OCI-LY1 (cell line): ENCODE results near the gene TERB1.

Experiments
- H2AFZ ChIP-seq: fragments of 200-600 bp; sonication (generic), shearing (Covaris generic); 2 replicates; pipeline ENCODE4 v1.6.0; 2014; ENCODE audit warnings: antibody characterized with exemption, mild to moderate bottlenecking, low read length
- H3F3A ChIP-seq: fragments of 200-600 bp; sonication (generic), shearing (Covaris generic); 2 replicates; pipeline ENCODE4 v1.6.0; 2014; ENCODE audit warnings: mild to moderate bottlenecking, antibody characterized with exemption, low read length, moderate library complexity; ENCODE audit not compliant: insufficient read depth
- H3K27ac ChIP-seq: fragments of 200-600 bp; sonication (generic); 2 replicates; pipeline ENCODE4 v1.5.1; 2014; ENCODE audit warnings: low read length, mixed run types, mild to moderate bottlenecking, low read depth; ENCODE audit not compliant: poor library complexity, severe bottlenecking
- H3K27me3 ChIP-seq: fragments of 200-600 bp; sonication (generic); 2 replicates; pipeline ENCODE4 v1.6.0; 2014; ENCODE audit warnings: antibody characterized with exemption, mild to moderate bottlenecking, low read length, moderate library complexity; ENCODE audit not compliant: insufficient read depth
- H3K36me3 ChIP-seq: fragments of 200-600 bp; sonication (generic); 2 replicates; pipeline ENCODE4 v1.6.1; 2014; ENCODE audit warnings: mild to moderate bottlenecking, antibody characterized with exemption, low read length, moderate library complexity, mixed read lengths; ENCODE audit not compliant: insufficient read depth
- H3K4me1 ChIP-seq: fragments of 200-600 bp; sonication (generic); 2 replicates; pipeline ENCODE4 v1.5.1; 2014; ENCODE audit warnings: mild to moderate bottlenecking, low read length, moderate library complexity; ENCODE audit not compliant: insufficient read depth, severe bottlenecking
- H3K4me2 ChIP-seq: fragments of 200-600 bp; sonication (generic), shearing (Covaris generic); 2 replicates; pipeline ENCODE4 v1.6.1; 2014; ENCODE audit warnings: low read length
- H3K4me3 ChIP-seq: fragments of 200-600 bp; sonication (generic); 2 replicates; pipeline ENCODE4 v1.5.1; 2014; ENCODE audit warnings: low read length, low read depth, mild to moderate bottlenecking, mixed read lengths; ENCODE audit not compliant: poor library complexity, severe bottlenecking
- H3K79me2 ChIP-seq: fragments of 200-600 bp; shearing (Covaris generic); 2 replicates; pipeline ENCODE4 v1.6.1; 2016; ENCODE audit warnings: mixed run types, low read length, mixed read lengths; ENCODE audit not compliant: insufficient read depth
- H3K9ac ChIP-seq: fragments of 200-600 bp; sonication (generic), shearing (Covaris generic); 2 replicates; pipeline ENCODE4 v1.6.1; 2014; ENCODE audit warnings: mild to moderate bottlenecking, low read length, mixed read lengths
- H3K9me2 ChIP-seq: fragments of 200-600 bp; sonication (generic), shearing (Covaris generic); 2 replicates; pipeline ENCODE4 v1.6.1; 2014; ENCODE audit warnings: low read depth, mild to moderate bottlenecking, low read length, mixed read lengths
- H3K9me3 ChIP-seq: fragments of 200-600 bp; shearing (Covaris generic); 2 replicates; pipeline ENCODE4 v1.6.1; 2014; ENCODE audit warnings: low read length, mixed read lengths
- H4K20me1 ChIP-seq: fragments of 200-600 bp; sonication (generic), shearing (Covaris generic); 2 replicates; pipeline ENCODE4 v1.6.0; 2016; ENCODE audit warnings: mild to moderate bottlenecking, low read length; ENCODE audit not compliant: insufficient read depth
- CTCF ChIP-seq: fragments of 200-600 bp; sonication (generic), shearing (Covaris generic); IDR thresholded peaks from 2 replicates; pipeline ENCODE4 v1.5.1; 2017; ENCODE audit warnings: mild to moderate bottlenecking, antibody characterized with exemption, low read length, moderate library complexity, mixed read lengths
- EZH2 ChIP-seq: fragments of 200-600 bp; sonication (generic), shearing (Covaris generic); IDR thresholded peaks from 2 replicates; pipeline ENCODE4 v1.8.0; 2017; ENCODE audit warnings: borderline replicate concordance, mixed run types, mild to moderate bottlenecking, antibody characterized with exemption, low read length, moderate library complexity, mixed read lengths

Gene TERB1

GRCh38 chr16:66735891-66736290, 65.5 kb downstream of the TERB1 start:
- no peak overlapping the region for H3K27ac ChIP-seq
- no peaks in the 10 kb centered on the region for H3K9me2 ChIP-seq
- no peak overlapping the region for H3K4me2 ChIP-seq
- H3K36me3 ChIP-seq, result peaks cover 84% of the 10 kb centered on the region
- no peak overlapping the region for H2AFZ ChIP-seq
- no peaks in the 10 kb centered on the region for H4K20me1 ChIP-seq
- no peaks in the 10 kb centered on the region for H3F3A ChIP-seq
- no peaks in the 10 kb centered on the region for H3K79me2 ChIP-seq
- no peaks in the 10 kb centered on the region for H3K27me3 ChIP-seq
- H3K4me3 ChIP-seq, result no peak overlapping the region
- H3K4me1 ChIP-seq, result no peaks in the 10 kb centered on the region
- no peak for TF ChIP-seq CTCF
- TF ChIP-seq EZH2, result no peak
- no peaks in the 10 kb centered on the region for H3K9me3 ChIP-seq
- no peak overlapping the region for H3K9ac ChIP-seq

DNA sequence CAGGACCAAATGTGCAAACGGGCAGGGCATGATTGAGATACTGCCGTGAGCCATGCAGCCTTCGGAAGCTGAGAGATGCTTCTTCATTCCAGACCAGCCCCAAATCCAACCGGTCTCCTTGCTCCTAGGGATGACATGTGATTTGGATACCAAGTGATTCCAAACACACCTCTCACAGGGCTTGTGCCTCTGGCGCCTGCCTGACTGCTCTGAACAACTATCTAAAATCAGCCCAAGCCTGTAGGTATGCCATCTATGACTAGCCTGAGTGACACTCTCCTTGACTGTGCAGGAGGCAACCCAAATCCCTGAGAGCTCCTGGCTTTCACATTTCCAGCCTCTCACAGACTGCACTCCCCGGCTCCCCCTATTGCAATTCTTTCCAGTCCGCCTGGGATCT, 70.3 kb downstream of the TERB1 start:
- no peak overlapping the region for H2AFZ ChIP-seq
- TF ChIP-seq EZH2 (no peak), CTCF (no peak)
- no peaks in the 10 kb centered on the region for H4K20me1 ChIP-seq
- H3K79me2 ChIP-seq, result no peaks in the 10 kb centered on the region
- no peak overlapping the region for H3K27ac ChIP-seq
- H3K36me3 ChIP-seq, result peaks cover 69% of the 10 kb centered on the region
- H3K4me3 ChIP-seq, result no peak overlapping the region
- H3F3A ChIP-seq, result peaks cover 8% of the 10 kb centered on the region; the same call in 1 of the 2 replicates
- no peaks in the 10 kb centered on the region for H3K9me2 ChIP-seq
- H3K4me1 ChIP-seq, result peaks cover 10% of the 10 kb centered on the region
- no peak overlapping the region for H3K9ac ChIP-seq
- H3K4me2 ChIP-seq, result no peak overlapping the region
- H3K27me3 ChIP-seq, result no peaks in the 10 kb centered on the region
- H3K9me3 ChIP-seq, result no peaks in the 10 kb centered on the region

DNA sequence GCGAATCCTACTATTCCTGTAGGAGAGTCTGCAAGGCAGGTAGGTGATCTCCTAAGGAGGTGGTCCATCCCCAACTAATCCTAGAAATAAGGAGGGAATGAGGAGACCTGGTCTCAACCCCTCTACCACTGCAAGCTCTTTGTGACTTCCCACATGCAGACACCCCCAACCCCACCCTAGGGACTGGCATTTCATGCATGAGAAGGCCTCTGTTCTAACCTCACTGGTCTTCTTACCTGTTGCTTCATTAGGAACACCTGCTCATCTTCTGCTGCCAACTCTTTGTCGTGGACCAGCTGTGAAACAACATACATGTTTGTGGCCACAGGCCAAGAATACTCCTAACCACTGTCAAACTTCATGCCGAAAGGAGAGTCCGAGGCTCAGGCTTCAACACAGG, 72.6 kb downstream of the TERB1 start:
- no peaks in the 10 kb centered on the region for H3K79me2 ChIP-seq
- H3K27ac ChIP-seq, result peak overlapping the region; percentile 73
- H3K9me2 ChIP-seq, result no peaks in the 10 kb centered on the region
- no peaks in the 10 kb centered on the region for H3K9me3 ChIP-seq
- peaks cover 8% of the 10 kb centered on the region; the same call in 1 of the 2 replicates for H3F3A ChIP-seq
- TF ChIP-seq EZH2, result no peak
- no peak for TF ChIP-seq CTCF
- H2AFZ ChIP-seq, result no peak overlapping the region
- peaks cover 10% of the 10 kb centered on the region for H3K4me1 ChIP-seq
- H3K9ac ChIP-seq, result no peak overlapping the region
- no peak overlapping the region for H3K4me3 ChIP-seq
- no peak overlapping the region for H3K4me2 ChIP-seq
- no peaks in the 10 kb centered on the region for H3K27me3 ChIP-seq
- no peaks in the 10 kb centered on the region for H4K20me1 ChIP-seq
- H3K36me3 ChIP-seq, result peaks cover 71% of the 10 kb centered on the region
